GM19455 (cell line): Measurements from ENCODE around the gene SLC22A14.
"Not testable (repeated sequence)": the region's sequence is repeated elsewhere in the genome, so short reads cannot be mapped to it uniquely, and the experiment has no call there.

Source experiments
- ATAC-seq: cut with Tn5 transposase; IDR thresholded peaks from one replicate; pipeline ENCODE4 v1.9.1; 2021; ENCODE audit not compliant: unreplicated experiment

The SLC22A14 gene

GRCh38 chr3:38312356-38312755, 30.3 kb downstream of the SLC22A14 start:
- no peak for ATAC-seq

GRCh38 chr3:38313263-38313662, 31.2 kb downstream of the SLC22A14 start:
- ATAC-seq = no peak

- ATAC-seq = no peak
Measured at GRCh38 chr3:38313695-38314094, 31.6 kb downstream of the SLC22A14 start.

GRCh38 chr3:38314112-38314763, 32.1 kb downstream of the SLC22A14 start:
- no peak for ATAC-seq

- ATAC-seq = no peak
Measured at GRCh38 chr3:38314764-38315487, 32.8 kb downstream of the SLC22A14 start.

GRCh38 chr3:38315488-38316230, 33.6 kb downstream of the SLC22A14 start:
- no peak for ATAC-seq

GRCh38 chr3:38316356-38317191, 34.5 kb downstream of the SLC22A14 start:
- ATAC-seq = no peak

- ATAC-seq = no peak
Measured at GRCh38 chr3:38317192-38317759, 35.2 kb downstream of the SLC22A14 start.

GRCh38 chr3:38318766-38319671, 36.9 kb downstream of the SLC22A14 start:
- ATAC-seq = no peak

- ATAC-seq = not testable (repeated sequence)
Measured at GRCh38 chr3:38320638-38321037, 38.5 kb downstream of the SLC22A14 start.

- no peak for ATAC-seq
Measured at GRCh38 chr3:38323060-38323459, 41.0 kb downstream of the SLC22A14 start.

- ATAC-seq = no peak
Measured at GRCh38 chr3:38325256-38325655, 43.2 kb downstream of the SLC22A14 start.

GRCh38 chr3:38327335-38328009, 45.4 kb downstream of the SLC22A14 start:
- ATAC-seq = no peak

GRCh38 chr3:38331257-38332022, 49.3 kb downstream of the SLC22A14 start:
- no peak for ATAC-seq

- ATAC-seq = no peak
Measured at GRCh38 chr3:38332201-38332600, 50.1 kb downstream of the SLC22A14 start.

GRCh38 chr3:38334142-38335055, 52.3 kb downstream of the SLC22A14 start:
- no peak for ATAC-seq

GRCh38 chr3:38335263-38335662, 53.2 kb downstream of the SLC22A14 start:
- no peak for ATAC-seq
